GM21381 (cell line): ENCODE data around the gene KCNK1.
A peak's percentile ranks its signal among the peaks of the same experiment; 100 is the strongest.
"Not testable (repeated sequence)": the region's sequence is repeated elsewhere in the genome, so short reads cannot be mapped to it uniquely, and the experiment has no call there.

Experiments used
- ATAC-seq: cut with Tn5 transposase; IDR thresholded peaks from one replicate; pipeline ENCODE4 v1.9.1; 2021; ENCODE audit warnings: mild to moderate bottlenecking, moderate library complexity; ENCODE audit not compliant: unreplicated experiment

Gene KCNK1

GRCh38 chr1:233607252-233608119, 6.4 kb upstream of the KCNK1 start:
- no peak for ATAC-seq

- ATAC-seq = no peak
Measured at GRCh38 chr1:233608988-233609387, 4.9 kb upstream of the KCNK1 start.

GRCh38 chr1:233609926-233610325, 4.0 kb upstream of the KCNK1 start:
- no peak for ATAC-seq

GRCh38 chr1:233610628-233611027, 3.3 kb upstream of the KCNK1 start:
- ATAC-seq = no peak

GRCh38 chr1:233611363-233611762, 2.5 kb upstream of the KCNK1 start:
- ATAC-seq = not testable (repeated sequence)

GRCh38 chr1:233614173-233614742, 352 bp downstream of the KCNK1 start:
- peak; percentile 41 for ATAC-seq

- no peak for ATAC-seq
Measured at GRCh38 chr1:233614743-233615521, 1.0 kb downstream of the KCNK1 start.

GRCh38 chr1:233615571-233615970, 1.7 kb downstream of the KCNK1 start:
- no peak for ATAC-seq

- no peak for ATAC-seq
Measured at GRCh38 chr1:233617025-233617424, 3.1 kb downstream of the KCNK1 start.

GRCh38 chr1:233619414-233619813, 5.5 kb downstream of the KCNK1 start:
- not testable (repeated sequence) for ATAC-seq

- no peak for ATAC-seq
Measured at GRCh38 chr1:233620065-233620464, 6.2 kb downstream of the KCNK1 start.

- no peak for ATAC-seq
Measured at GRCh38 chr1:233621923-233622322, 8.0 kb downstream of the KCNK1 start.

GRCh38 chr1:233624289-233624688, 10.4 kb downstream of the KCNK1 start:
- no peak for ATAC-seq

- no peak for ATAC-seq
Measured at GRCh38 chr1:233625087-233625486, 11.2 kb downstream of the KCNK1 start.

- ATAC-seq = no peak
Measured at GRCh38 chr1:233625510-233625981, 11.6 kb downstream of the KCNK1 start.

- no peak for ATAC-seq
Measured at GRCh38 chr1:233627376-233627775, 13.5 kb downstream of the KCNK1 start.

GRCh38 chr1:233627823-233628222, 13.9 kb downstream of the KCNK1 start:
- no peak for ATAC-seq

- no peak for ATAC-seq
Measured at GRCh38 chr1:233629305-233629935, 15.5 kb downstream of the KCNK1 start.

GRCh38 chr1:233631810-233632405, 18.0 kb downstream of the KCNK1 start:
- no peak for ATAC-seq

GRCh38 chr1:233632436-233632835, 18.5 kb downstream of the KCNK1 start:
- no peak for ATAC-seq
